ENCODE measurements around the gene PAK2.
"Not testable (repeated sequence)": the region's sequence is repeated elsewhere in the genome, so short reads cannot be mapped to it uniquely, and the experiment has no call there.

Gene PAK2

GRCh38 chr3:196843435-196844110 lies 103.9 kb downstream of the PAK2 start:
- DNase-seq (ENCODE audit: low read depth): no peak

DNA sequence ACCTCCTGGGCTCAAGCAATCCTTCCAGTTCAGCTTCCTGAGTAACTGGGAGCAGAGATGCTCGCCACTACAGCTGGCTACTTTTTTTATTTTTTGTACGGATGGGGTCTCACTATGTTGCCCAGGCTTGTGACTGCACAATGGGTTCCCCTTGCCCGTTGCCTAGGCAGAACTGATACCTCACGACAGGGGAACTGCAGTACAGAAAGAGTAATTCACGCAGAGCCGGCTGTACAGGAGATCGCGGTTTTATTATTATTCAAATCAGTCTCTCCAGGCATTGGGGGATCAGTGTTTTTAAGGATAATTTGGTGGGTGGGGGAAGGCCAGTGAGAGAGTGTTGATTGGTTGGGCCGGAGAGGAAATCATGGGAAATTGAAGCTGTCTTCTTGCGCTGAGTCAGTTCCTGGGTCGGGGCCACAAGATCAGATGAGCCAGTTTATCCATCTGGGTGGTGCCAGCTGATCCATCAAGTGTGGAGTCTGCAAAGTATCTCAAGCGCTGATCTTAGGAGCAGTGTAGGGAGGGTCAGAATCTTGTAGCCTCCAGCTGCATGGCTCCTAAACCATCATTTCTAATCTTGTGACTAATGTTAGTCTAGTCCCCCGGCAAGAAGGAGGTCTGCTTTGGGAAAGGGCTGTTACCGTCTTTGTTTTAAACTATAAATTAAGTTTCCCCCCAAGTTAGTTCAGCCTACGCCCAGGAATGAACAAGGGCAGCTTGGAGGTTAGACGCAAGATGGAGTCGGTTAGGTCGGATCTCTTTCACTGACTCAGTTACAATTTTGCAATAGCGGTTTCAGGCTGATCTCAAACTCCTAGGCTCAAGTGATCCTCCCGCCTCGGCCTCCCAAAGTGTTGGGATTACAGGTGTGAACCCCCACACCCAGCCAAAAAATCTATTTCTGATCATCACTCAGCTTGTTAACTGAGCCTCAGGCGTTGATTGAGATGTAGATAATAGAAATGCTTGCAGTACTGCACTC lies 104.9 kb downstream of the PAK2 start:
- not testable (repeated sequence) for DNase-seq (ENCODE audit: low read depth)

GRCh38 chr3:196848375-196848774 lies 108.7 kb downstream of the PAK2 start:
- DNase-seq (ENCODE audit: low read depth): not testable (repeated sequence)

DNA sequence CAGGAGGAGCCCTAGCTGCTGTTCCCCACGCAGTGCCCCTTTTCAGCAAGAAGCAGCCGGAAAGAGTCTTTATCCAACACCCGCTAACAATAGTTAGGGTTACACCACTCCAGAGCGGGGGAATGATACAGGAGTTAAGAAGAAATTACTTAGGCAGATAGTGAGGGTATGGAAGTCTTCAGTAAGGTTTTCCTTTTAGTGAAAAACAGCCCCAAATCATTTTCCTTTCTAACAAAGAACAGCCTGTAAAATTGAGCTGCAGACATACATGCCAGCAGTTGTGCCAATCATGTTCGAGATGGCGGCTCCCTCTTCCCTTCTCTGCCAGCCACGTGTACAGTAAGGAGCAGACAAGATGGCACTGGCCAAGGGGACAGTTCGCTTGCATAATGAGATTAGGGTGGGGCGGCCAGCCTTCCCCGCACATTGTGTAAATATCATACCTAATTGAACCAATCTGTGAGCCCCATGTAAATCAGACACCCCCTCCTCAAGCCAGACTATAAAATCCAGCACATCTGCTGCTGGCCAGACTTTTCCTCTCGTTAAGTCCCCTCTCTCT lies 109.6 kb downstream of the PAK2 start:
- no peak for DNase-seq (ENCODE audit: low read depth)

GRCh38 chr3:196863000-196863399 lies 123.3 kb downstream of the PAK2 start:
- not testable (repeated sequence) for DNase-seq (ENCODE audit: low read depth)

DNA sequence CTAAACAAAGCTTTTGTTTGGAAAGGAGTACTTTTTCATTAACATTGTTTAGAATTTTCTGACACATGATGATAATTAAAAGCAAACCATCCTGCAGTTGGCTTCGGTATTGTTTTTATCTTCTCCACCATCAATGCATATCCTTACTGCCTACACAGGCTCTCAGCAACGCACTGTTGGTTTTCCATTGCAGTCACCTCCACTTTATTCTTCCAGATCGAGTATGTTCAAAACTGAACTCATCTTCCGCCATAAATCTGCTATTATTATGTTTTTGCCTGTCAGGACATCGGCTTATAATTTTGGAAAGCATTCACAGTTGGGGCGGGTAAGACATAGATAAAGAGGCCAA lies 127.5 kb downstream of the PAK2 start:
- DNase-seq (ENCODE audit: low read depth): no peak

DNA sequence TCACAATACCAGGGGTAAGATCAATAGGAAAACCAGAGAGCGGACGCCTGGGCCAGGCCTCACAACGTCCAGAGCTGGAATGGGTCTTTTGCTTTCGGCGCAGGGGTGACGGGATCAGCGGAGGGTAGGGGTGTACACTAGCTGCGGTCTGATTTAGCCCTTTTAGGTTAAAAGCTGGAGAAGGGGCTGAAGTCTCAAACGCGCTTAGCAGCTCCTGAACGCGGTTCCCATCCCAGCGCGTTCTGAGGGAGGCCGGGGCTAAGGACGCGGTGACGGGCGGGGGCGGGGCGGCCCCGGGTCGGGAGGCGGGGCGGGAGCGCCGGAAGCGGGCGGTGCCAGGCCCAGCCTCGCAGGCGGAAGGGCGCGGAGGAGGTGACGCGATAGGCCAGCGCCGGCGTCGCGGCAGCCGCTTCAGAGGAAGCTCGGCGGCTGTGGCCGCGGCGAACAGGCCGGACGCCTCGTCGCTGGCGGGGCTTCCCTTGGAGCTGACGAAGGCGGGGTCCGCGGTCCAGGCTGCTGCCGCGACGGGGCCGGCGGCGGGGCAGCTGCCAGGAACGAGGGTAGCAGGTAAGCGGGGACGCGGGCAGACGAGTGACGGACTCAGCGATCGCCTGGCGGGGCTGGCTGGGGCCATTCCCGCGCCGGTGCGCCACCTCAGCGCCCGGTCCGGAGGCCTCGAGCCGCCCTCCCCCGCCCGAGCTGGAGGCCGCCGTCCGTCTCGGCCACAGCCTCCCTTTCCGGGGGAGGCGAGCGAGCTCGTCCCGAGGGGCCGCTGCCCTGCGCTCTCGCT lies 128.0 kb downstream of the PAK2 start, which contains the start of gene SENP5:
Gene SENP5, plus strand, starts transcription at position 414 of the 790 bp plus-strand sequence. CDS start 17,262 bp downstream, outside the sequence.
- peak; percentile 85 for DNase-seq (ENCODE audit: low read depth)

DNA sequence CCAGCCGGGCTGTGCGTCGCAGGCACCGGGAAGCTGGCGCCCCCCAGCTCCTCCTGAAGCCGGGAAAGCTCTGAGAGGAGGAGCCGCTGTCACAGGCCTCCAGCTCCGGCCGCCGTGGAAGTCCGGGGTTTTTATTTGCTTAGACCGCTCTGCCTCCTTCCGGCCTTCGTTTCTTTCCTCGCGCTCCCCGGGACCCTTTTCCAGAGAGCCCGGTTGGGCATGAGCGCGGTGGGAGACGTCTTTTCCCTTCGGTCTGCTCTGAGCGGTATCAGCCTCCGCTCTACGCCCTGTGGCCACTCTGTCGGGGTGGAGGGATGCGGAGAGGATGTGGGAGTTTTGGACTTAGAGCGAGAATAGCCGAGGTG lies 128.6 kb downstream of the PAK2 start:
- DNase-seq (ENCODE audit: low read depth): peak; percentile 32

- DNase-seq (ENCODE audit: low read depth): no peak
Observed at GRCh38 chr3:196872316-196872715, 132.7 kb downstream of the PAK2 start.

DNA sequence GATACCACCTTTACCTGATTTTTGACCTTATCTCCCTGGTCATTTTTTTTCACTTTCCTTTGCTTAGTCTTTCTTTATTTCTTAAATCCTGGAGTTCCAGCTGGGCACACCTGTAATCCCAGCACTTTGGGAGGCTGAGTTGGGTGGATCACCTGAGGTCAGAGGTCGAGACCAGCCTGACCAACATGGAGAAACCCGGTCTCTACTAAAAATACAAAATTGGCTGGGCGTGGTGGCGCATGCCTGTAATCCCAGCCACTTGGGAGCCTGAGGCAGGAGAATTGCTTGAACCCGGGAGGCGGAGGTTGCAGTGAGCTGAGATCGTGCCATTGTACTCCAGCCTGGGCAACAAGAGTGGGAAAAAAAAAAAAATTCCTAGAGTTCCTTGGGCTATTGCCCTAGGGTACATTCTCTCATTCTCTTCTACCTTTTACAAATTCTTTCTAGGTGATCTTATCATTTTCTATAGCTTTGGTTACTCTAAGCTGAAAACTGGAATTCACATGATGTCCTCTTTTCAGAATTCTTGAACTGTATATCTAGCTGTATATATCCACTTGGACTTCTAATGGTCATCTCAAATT lies 134.9 kb downstream of the PAK2 start:
- DNase-seq (ENCODE audit: low read depth): not testable (repeated sequence)

DNA sequence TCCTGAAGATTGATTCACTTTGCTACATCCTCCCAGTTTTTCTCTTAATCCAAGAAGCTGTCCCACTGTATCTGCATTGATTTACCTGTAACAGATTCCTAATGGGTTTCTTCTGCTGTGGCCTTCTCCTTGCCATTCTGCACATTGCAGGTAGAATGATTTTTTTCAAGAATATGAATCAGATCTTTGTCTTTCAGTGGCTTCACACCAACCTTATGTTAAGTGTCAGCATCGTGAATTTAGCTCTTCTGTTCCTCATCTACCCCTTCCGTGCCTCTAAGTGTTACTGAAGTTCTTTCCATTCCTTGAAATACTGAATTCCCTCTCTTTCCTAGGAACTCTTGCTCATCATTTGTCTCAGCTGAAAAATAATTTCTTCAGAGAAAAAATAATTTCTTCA lies 135.6 kb downstream of the PAK2 start:
- DNase-seq (ENCODE audit: low read depth): no peak
